Mammary epithelial cell (primary cell): ENCODE results near the gene ARHGEF3.

Source experiments
- CTCF ChIP-seq, 2 donors: IDR thresholded peaks in 1 of 2; conservative IDR thresholded peaks in 1 of 2; 2 replicates each; pipeline ENCODE4 v1.5.1; 2011 to 2012; ENCODE audit warnings: inconsistent platforms in 2 of 2, low read length in 2 of 2, mild to moderate bottlenecking in 2 of 2, control low read depth in 1 of 2, low read depth in 1 of 2; ENCODE audit not compliant: insufficient read depth in 1 of 2; ENCODE audit errors: extremely low read depth in 1 of 2
- EZH2 ChIP-seq: IDR thresholded peaks from 2 replicates; pipeline ENCODE4 v1.6.1; 2012; ENCODE audit warnings: low read length, inconsistent platforms, borderline replicate concordance

GRCh38 chr3:56816061-56816460 is 14.3 kb upstream of the ARHGEF3 start:
- TF ChIP-seq CTCF (conservative IDR thresholded peaks at IDR 0.05 in 1 of 2, IDR thresholded peaks at IDR 0.05 in 1 of 2; ENCODE audit: extremely low read depth in 1 of 2, insufficient read depth in 1 of 2, low read depth in 1 of 2, low read length in 2 of 2): no peak
- TF ChIP-seq EZH2: no peak
